ENCODE measurements around the gene SLC1A7. TPM values are rescaled to one million over a fixed set of nuclear protein-coding genes. Genes with fewer than 3 reads are reported as not detected.

The SLC1A7 gene
- total and polyA plus RNA-seq, 2 experiments from 2014 or later, result not detected

GRCh38 chr1:53060579-53060978, 81.9 kb downstream of the SLC1A7 start:
- DNase-seq (ENCODE audit: low spot score), result no peak
- H3K4me1 ChIP-seq (ENCODE audit: insufficient read depth), result peaks cover 19% of the 10 kb centered on the region
- H3K9me2 ChIP-seq (replicated peaks; ENCODE audit: insufficient read depth), result no peaks in the 10 kb centered on the region
- no peak overlapping the region for H2AFZ ChIP-seq
- H3K9me3 ChIP-seq (ENCODE audit: low read depth), result no peaks in the 10 kb centered on the region
- no peaks in the 10 kb centered on the region for H3K36me3 ChIP-seq (replicated peaks; ENCODE audit: insufficient read depth, low read depth)
- no peak overlapping the region for H3K4me3 ChIP-seq
- H3K27ac ChIP-seq, result no peak overlapping the region
- 91% methylated on average over 1 of the region's 1 CpG for WGBS (ENCODE audit: low lambda C conversion rate, missing lambda C conversion rate)
- H4K20me1 ChIP-seq (ENCODE audit: insufficient read depth, poor library complexity, severe bottlenecking), result no peaks in the 10 kb centered on the region
- no peak overlapping the region for H3K4me2 ChIP-seq
- TF ChIP-seq, protein P1, sequence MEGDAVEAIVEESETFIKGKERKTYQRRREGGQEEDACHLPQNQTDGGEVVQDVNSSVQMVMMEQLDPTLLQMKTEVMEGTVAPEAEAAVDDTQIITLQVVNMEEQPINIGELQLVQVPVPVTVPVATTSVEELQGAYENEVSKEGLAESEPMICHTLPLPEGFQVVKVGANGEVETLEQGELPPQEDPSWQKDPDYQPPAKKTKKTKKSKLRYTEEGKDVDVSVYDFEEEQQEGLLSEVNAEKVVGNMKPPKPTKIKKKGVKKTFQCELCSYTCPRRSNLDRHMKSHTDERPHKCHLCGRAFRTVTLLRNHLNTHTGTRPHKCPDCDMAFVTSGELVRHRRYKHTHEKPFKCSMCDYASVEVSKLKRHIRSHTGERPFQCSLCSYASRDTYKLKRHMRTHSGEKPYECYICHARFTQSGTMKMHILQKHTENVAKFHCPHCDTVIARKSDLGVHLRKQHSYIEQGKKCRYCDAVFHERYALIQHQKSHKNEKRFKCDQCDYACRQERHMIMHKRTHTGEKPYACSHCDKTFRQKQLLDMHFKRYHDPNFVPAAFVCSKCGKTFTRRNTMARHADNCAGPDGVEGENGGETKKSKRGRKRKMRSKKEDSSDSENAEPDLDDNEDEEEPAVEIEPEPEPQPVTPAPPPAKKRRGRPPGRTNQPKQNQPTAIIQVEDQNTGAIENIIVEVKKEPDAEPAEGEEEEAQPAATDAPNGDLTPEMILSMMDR (IDR thresholded peaks at IDR 0.05; ENCODE audit: poor library complexity), result no peak
- TF ChIP-seq EZH2 (IDR thresholded peaks at IDR 0.05; ENCODE audit: borderline replicate concordance), result no peak
- no peak for TF ChIP-seq EZH2phosphoT487 (IDR thresholded peaks at IDR 0.05; ENCODE audit: low read depth, severe bottlenecking, unreplicated experiment)
- H3K79me2 ChIP-seq, result no peaks in the 10 kb centered on the region
- H3K27me3 ChIP-seq, result peaks cover 57% of the 10 kb centered on the region

DNA sequence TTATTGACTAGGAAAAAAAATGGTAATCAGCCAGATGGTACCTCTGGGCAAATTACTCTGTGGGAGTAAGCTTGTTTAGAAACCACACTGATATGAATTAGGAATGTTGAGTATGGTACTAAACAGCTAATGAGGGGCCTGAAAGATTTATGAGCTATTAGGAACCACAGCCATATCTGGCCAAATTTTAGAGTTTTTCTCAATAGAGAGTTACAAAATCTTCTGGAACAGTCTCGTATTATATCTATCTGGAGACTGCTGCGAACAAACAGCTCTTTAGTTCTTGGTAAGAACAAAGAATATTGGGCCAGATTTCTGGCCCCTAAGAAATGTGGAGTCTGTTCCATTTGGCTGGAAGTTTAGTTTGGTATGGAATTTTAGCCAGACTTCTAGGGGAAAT, 85.3 kb downstream of the SLC1A7 start:
- 65% methylated on average over 2 of the region's 2 CpGs for WGBS (ENCODE audit: low lambda C conversion rate, missing lambda C conversion rate)
- no peak for DNase-seq (ENCODE audit: low spot score)

DNA sequence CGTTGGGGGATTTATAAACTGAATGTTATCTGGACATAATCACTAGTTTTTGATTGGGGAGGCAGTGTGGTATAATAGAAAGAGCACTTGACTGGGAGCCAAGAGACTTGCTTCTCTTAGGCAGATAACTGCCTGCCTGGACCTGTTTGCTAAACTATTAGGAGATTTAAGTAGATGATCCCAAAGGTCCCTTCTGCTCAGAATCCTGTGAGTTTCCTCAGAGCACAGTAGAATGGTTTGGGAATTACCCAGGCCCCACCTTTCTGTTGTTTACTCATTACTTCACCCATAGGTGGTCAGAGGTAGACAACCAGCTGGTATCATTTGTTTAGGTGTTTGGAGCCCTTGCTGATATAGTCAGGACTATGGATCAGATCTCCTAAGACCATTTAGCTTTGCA, 90.8 kb downstream of the SLC1A7 start:
- H3K27me3 ChIP-seq, result no peaks in the 10 kb centered on the region
- H2AFZ ChIP-seq, result no peak overlapping the region
- H3K4me2 ChIP-seq, result no peak overlapping the region
- H3K79me2 ChIP-seq, result no peaks in the 10 kb centered on the region
- TF ChIP-seq EZH2 (IDR thresholded peaks at IDR 0.05; ENCODE audit: borderline replicate concordance), result no peak
- no peak for TF ChIP-seq EZH2phosphoT487 (IDR thresholded peaks at IDR 0.05; ENCODE audit: low read depth, severe bottlenecking, unreplicated experiment)
- TF ChIP-seq, protein P1 (IDR thresholded peaks at IDR 0.05; ENCODE audit: poor library complexity), result no peak
- H4K20me1 ChIP-seq (ENCODE audit: insufficient read depth, poor library complexity, severe bottlenecking), result no peaks in the 10 kb centered on the region
- H3K9me3 ChIP-seq (ENCODE audit: low read depth), result no peaks in the 10 kb centered on the region
- no peak for DNase-seq (ENCODE audit: low spot score)
- H3K9me2 ChIP-seq (replicated peaks; ENCODE audit: insufficient read depth), result no peaks in the 10 kb centered on the region
- H3K4me3 ChIP-seq, result no peak overlapping the region
- no peak overlapping the region for H3K27ac ChIP-seq
- WGBS (ENCODE audit: low lambda C conversion rate, missing lambda C conversion rate), result 54% methylated on average over 1 of the region's 1 CpG
- H3K4me1 ChIP-seq (ENCODE audit: insufficient read depth), result peaks cover under 1% of the 10 kb centered on the region
- H3K36me3 ChIP-seq (replicated peaks; ENCODE audit: insufficient read depth, low read depth), result no peaks in the 10 kb centered on the region

More for the DNA sequence above, 85.3 kb downstream of the SLC1A7 start:
- no peak overlapping the region for H3K4me2 ChIP-seq
- no peak for TF ChIP-seq EZH2phosphoT487 (IDR thresholded peaks at IDR 0.05; ENCODE audit: low read depth, severe bottlenecking, unreplicated experiment)
- no peak for TF ChIP-seq EZH2 (IDR thresholded peaks at IDR 0.05; ENCODE audit: borderline replicate concordance)
- TF ChIP-seq, protein P1 (IDR thresholded peaks at IDR 0.05; ENCODE audit: poor library complexity), result no peak
- no peaks in the 10 kb centered on the region for H3K9me3 ChIP-seq (ENCODE audit: low read depth)
- H2AFZ ChIP-seq, result no peak overlapping the region
- H3K4me1 ChIP-seq (ENCODE audit: insufficient read depth), result peaks cover 10% of the 10 kb centered on the region
- H3K27me3 ChIP-seq, result peaks cover 35% of the 10 kb centered on the region
- H3K4me3 ChIP-seq, result no peak overlapping the region
- H3K36me3 ChIP-seq (replicated peaks; ENCODE audit: insufficient read depth, low read depth), result no peaks in the 10 kb centered on the region
- no peaks in the 10 kb centered on the region for H3K79me2 ChIP-seq
- no peaks in the 10 kb centered on the region for H4K20me1 ChIP-seq (ENCODE audit: insufficient read depth, poor library complexity, severe bottlenecking)
- H3K27ac ChIP-seq, result no peak overlapping the region
- no peaks in the 10 kb centered on the region for H3K9me2 ChIP-seq (replicated peaks; ENCODE audit: insufficient read depth)

DNA sequence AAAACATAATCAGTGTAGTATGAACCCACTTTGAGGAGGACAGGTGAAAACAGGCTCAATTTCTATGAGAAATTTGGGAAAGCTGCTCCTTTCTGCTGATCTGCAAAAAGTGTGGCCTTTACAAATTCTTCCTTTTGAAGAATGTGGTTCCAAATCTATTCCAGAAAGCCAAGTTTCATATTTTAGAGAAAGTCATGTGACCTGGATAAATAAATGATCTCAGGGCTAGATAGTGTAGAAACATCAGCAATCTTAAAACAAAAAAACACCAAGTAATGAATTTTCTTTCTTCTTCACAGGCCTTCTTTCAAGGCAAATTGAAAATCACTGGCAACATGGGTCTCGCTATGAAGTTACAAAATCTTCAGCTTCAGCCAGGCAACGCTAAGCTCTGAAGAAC, 92.1 kb downstream of the SLC1A7 start:
- Histone ChIP-seq H3K4me1 (ENCODE audit: insufficient read depth) (peaks cover 4% of the 10 kb centered on the region), H3K9me2 (replicated peaks; ENCODE audit: insufficient read depth) (no peaks in the 10 kb centered on the region), H3K4me2 (no peak overlapping the region), H3K27ac (no peak overlapping the region), H4K20me1 (ENCODE audit: insufficient read depth, poor library complexity, severe bottlenecking) (no peaks in the 10 kb centered on the region), H3K9me3 (ENCODE audit: low read depth) (no peaks in the 10 kb centered on the region), H3K36me3 (replicated peaks; ENCODE audit: insufficient read depth, low read depth) (no peaks in the 10 kb centered on the region), H3K4me3 (no peak overlapping the region), H2AFZ (no peak overlapping the region), H3K79me2 (no peaks in the 10 kb centered on the region), H3K27me3 (no peaks in the 10 kb centered on the region)
- DNase-seq (ENCODE audit: low spot score), result no peak
- WGBS (ENCODE audit: low lambda C conversion rate, missing lambda C conversion rate), result 94% methylated on average over 2 of the region's 2 CpGs
- TF ChIP-seq EZH2phosphoT487 (IDR thresholded peaks at IDR 0.05; ENCODE audit: low read depth, severe bottlenecking, unreplicated experiment) (no peak), EZH2 (IDR thresholded peaks at IDR 0.05; ENCODE audit: borderline replicate concordance) (no peak)
- TF ChIP-seq, protein P1 (IDR thresholded peaks at IDR 0.05; ENCODE audit: poor library complexity), result no peak
